ENCODE data around the gene DTX1. TPM values are rescaled to one million over a fixed set of nuclear protein-coding genes. Genes with fewer than 3 reads are reported as not detected.

Gene DTX1
- polyA plus RNA-seq, 12 donors = 2.7 to 9.9 (median 4.1) TPM; not detected in 1

- no peak for DNase-seq
Measured at GRCh38 chr12:113070117-113070906, 13.8 kb downstream of the DTX1 start.

- DNase-seq = peak; percentile 76
Measured at GRCh38 chr12:113071135-113072112, 14.9 kb downstream of the DTX1 start.

GRCh38 chr12:113072136-113072535, 15.6 kb downstream of the DTX1 start:
- DNase-seq = no peak

- DNase-seq = no peak
Measured at GRCh38 chr12:113073586-113073985, 17.1 kb downstream of the DTX1 start.

GRCh38 chr12:113075137-113075683, 18.7 kb downstream of the DTX1 start:
- DNase-seq = no peak

GRCh38 chr12:113077057-113077858, 20.7 kb downstream of the DTX1 start:
- no peak for DNase-seq

- no peak for DNase-seq
Measured at GRCh38 chr12:113077859-113078255, 21.3 kb downstream of the DTX1 start.

GRCh38 chr12:113081873-113082272, 25.3 kb downstream of the DTX1 start:
- no peak for DNase-seq

GRCh38 chr12:113082486-113083148, 26.1 kb downstream of the DTX1 start:
- DNase-seq = no peak

GRCh38 chr12:113083863-113084435, 27.4 kb downstream of the DTX1 start:
- DNase-seq = peak; percentile 40

- no peak for DNase-seq
Measured at GRCh38 chr12:113086249-113087164, 30.0 kb downstream of the DTX1 start.

- DNase-seq = no peak
Measured at GRCh38 chr12:113087193-113087592, 30.7 kb downstream of the DTX1 start.

GRCh38 chr12:113088037-113088436, 31.5 kb downstream of the DTX1 start:
- no peak for DNase-seq

- no peak for DNase-seq
Measured at GRCh38 chr12:113088971-113089756, 32.6 kb downstream of the DTX1 start.

GRCh38 chr12:113089839-113090238, 33.3 kb downstream of the DTX1 start:
- no peak for DNase-seq

- DNase-seq = no peak
Measured at GRCh38 chr12:113090740-113091139, 34.2 kb downstream of the DTX1 start.

GRCh38 chr12:113091506-113091905, 35.0 kb downstream of the DTX1 start:
- DNase-seq = no peak

GRCh38 chr12:113092607-113093408, 36.3 kb downstream of the DTX1 start:
- peak; percentile 50 for DNase-seq
